GM19023 (cell line): ENCODE measurements around the gene WWTR1.

Experiments
- ATAC-seq: cut with Tn5 transposase; IDR thresholded peaks from one replicate; pipeline ENCODE4 v1.9.1; 2021; ENCODE audit warnings: mild to moderate bottlenecking, moderate library complexity; ENCODE audit not compliant: unreplicated experiment

The WWTR1 gene

DNA sequence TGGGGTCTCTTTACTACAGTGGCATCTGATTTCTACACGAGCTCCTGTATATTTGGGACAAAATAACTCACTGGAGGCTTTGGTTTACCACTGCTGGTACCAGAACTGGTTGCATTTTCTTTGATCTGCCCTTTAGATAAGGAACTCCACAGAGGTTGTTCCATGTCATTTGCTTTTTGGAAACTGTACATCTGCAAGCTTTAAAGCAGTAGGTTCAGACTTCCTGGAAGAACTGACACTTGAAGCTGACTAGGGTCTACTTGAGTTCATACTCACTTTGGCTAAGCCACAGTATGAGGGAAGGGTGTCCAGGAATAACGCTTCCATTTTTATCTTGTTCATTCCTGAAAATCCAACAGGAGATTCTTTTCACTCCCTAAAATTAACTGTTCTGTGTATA, 86.4 kb downstream of the WWTR1 start:
- no peak for ATAC-seq

DNA sequence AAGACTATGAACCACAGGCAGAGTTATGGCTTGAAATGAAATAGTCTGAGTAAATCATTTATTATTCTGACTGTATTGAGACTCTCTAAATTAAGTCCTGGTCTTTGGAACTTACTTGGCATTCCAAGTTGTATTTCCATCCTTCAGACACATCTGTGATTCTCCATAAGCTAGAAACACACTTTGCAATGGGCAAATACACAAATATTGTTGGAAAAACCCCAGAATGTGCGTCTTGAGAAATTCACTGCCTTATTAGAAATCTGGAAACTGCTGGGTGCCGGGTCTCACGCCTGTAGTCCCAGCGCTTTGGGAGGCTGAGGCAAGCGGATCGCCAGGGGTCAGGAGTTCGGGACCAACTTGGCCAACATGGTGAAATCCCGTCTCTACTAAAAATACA, 87.8 kb downstream of the WWTR1 start:
- ATAC-seq, result no peak

DNA sequence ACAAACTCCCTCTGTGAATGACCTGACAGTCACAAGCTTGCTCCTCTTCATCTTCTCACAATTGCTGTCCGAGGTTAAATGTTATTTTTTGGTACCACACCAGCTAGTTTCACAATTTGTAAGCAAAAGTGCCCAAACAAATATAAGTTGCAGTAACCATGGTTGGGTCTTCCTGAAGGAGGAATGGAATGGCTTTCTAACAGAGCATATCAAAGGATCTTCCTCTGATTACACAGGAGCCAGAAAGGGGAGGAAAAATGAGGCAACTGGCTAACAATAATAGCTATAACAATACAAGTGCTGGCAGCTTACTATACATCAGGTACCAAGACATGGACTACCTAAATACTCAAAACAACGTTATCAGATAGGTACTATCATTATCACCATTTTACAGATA, 90.4 kb downstream of the WWTR1 start:
- ATAC-seq, result no peak

DNA sequence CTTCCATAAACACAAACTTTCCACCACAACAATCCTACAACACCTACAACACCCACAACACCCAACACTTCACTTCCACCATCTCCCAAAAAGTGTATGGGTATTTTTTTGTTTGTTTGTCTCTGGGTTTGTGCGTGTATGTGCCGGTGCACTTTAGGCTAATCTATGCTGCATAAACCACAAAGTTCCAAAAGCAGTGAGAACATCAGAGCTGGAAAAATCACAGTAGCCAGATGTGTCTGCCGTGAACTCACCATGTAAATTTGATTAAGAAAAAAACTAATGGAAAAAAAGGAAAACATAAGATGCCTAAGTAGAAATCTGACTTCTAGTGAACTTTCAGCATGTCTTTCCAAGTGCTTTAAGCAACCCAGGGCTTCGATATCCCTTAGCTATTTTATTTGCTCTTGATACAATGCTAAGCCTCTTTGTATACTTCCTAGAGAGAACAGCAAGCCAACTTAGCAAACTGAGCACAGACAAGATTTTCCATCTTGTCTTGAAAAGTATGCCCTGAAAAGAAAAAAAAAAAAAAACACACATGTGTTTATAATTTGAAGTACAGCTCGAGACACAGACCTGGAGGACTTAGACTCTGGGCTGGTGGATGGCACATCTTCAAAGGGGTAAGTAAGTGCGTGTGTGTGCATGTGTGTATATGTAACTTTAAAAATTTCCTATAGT, 91.4 kb downstream of the WWTR1 start:
- ATAC-seq, result no peak

DNA sequence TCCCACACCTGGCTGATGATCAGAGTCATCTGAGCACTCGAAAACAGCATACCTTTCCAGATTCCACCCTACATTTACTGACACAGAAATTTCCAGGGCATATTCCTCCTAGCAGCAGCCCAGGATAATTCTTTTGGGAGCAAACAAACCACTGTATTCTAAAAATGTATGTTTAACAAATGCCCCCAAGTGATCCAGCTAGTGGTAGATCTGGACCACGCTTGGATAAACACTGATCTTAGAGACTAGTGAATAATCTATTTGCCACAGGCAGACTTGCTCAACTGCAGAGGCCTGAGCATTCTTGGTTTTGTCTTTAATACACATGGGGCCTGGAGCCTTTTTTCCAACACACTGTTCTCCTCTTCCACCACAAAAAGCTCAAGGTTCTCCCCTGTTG, 93.7 kb downstream of the WWTR1 start:
- no peak for ATAC-seq

DNA sequence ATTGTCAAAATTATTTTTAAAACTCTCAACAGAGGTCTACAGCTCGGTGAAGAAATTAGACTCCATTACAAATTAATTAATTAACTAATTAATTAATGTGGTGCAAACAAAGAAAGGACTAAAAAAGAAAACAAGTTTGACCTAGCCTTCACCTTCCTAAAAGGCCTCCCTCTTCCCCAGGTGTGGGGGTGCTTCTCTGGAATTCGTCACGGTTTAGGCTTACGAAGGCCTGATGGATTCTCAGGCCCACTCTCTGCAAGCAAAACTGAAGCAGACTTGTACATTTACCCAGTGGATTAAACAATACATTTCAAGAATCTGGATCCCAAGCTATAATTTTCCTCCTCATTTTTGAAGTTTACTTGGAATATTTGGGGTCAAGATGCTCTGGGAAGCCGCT, 94.7 kb downstream of the WWTR1 start:
- ATAC-seq, result no peak

DNA sequence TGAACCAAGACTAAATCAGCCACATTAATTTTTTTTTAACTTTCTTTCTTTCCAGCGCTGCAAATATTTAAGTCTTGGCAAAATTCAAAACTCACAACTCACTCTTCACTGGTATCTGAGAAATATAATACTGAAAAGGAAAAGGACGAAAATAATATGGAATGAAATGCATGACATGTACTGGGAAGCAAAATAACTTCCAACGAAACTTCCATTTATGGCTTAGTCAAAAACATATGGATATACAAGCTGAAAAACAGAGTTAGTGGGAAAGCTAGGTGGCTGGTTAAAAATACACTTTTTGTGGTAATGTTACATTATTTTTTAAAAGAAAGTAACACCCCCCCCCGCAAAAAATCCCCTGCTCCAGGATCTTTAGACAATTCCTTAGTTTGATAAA, 97.2 kb downstream of the WWTR1 start:
- no peak for ATAC-seq

DNA sequence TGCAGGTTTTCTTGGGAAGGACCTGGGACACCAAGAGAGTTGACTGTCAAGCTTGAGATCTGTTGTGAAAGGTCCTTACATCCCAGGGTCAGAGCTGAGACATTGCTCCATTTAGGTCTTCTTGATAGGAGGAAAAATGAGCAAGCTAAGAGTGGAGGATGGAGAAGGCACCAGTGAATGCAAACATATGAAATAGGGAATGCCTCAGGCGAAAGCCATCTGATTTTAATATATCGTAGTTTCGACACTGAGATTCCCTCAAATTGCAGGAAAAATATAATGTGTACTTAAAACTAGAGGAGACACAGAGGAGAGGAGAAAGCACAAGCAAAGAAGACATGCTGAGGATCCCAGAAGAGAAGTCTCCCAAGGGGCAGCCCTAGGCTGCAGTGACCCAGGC, 97.8 kb downstream of the WWTR1 start:
- no peak for ATAC-seq

DNA sequence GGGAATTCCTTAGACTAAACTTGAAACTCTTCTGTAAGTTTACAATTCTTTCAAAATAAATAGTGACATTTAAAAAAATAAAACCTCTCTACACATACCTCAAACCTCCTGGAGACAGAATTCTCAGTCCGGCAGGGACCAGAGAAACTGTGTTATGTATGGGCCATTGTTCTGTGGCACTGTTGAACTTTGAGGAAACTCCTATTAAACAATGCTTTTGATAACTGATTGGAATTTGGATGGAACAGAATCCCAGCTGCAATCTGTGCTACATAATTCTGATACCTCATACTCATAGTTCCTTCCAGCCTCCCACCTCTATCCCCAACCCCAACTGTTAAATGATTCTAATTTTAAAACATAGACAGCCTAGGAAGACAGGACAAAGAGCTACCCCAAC, 98.3 kb downstream of the WWTR1 start:
- no peak for ATAC-seq

DNA sequence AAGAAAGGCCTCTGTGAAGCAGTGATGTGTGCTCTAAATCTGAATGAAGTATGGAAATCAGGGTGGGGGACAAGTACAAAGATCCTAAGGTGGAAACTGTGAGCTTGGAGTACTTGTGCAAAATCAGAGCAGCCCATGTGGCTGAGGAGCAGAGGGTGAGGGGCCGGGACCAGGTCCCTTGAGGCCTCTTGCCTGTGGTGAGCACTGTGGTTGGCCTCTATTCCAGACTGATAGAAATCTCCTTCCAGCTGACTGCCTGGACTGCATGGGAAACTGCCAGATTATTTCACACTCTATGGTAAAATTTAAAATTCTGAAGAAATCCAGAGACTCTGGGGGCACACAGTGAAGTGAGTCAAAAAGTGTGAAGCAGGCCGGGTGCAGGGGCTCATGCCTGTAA, 101.9 kb downstream of the WWTR1 start:
- ATAC-seq, result no peak

DNA sequence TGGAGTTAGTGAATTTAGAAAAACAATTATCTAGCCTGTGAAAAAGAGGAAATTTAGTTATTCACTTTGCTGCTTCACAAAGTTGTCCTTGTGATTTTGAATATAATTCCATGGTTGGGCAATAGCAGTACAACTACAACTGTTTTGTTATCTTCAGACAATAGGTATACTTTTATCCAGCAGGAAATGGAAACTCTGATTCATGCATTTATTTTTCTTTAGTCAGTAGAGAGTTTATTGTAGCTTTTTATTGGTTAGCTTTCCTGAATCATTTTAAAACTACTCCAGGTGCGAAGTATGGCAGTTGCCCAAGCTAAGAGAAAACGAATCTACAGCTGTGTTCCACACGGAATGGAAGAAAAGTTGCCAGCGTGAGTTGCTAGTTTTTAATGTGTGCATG, 103.0 kb downstream of the WWTR1 start:
- no peak for ATAC-seq

DNA sequence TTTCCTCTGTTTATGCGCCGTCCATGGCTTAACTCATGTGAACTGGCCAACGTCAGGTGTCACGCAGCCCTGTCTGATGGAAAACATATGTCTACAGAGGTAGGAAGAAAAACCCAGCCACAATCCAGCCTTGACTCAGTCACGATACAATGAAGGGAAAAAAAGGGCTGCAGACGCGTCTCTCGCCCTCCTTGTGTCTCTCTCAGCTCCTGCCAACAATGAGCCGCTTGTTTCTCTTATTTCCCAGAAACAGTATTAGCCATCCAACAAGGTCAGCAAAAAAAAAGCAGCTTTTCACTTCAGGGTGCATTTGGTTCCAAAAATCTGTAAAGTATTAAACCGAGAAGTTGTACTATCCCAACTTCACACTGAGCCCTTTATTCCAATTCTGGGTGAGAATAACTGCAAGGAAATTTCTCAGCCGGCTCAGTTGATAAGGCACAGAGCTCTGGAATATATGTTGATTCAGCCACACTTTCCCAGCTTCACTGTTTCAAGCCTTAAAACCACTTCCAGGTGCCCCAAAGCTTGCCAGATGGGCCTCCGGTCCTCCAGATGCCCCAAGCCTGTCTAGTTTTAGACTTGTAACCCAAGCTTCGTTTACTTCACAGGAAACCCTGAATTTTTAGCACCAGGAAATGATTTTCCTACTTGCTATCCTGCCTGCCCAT, 103.9 kb downstream of the WWTR1 start:
- ATAC-seq, result no peak

DNA sequence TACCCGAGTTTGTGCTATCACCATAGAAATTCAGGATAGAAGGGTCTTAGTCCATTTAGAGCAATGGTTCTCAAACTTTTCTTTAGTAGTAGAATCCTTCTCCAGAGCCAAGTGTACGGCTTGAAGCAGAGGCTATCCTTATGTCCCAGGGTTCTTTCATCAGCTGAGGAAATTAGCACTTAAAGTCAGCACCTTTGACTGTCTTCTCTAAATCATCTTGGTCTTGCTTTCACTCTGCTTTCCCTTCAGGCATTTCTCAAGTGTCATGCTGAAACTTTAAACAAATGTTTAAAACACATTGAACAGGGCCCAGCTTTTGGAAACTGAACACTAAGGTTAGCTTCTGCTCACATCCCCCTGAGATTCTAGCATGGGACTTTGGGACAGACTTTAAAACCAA, 105.1 kb downstream of the WWTR1 start:
- ATAC-seq, result no peak

DNA sequence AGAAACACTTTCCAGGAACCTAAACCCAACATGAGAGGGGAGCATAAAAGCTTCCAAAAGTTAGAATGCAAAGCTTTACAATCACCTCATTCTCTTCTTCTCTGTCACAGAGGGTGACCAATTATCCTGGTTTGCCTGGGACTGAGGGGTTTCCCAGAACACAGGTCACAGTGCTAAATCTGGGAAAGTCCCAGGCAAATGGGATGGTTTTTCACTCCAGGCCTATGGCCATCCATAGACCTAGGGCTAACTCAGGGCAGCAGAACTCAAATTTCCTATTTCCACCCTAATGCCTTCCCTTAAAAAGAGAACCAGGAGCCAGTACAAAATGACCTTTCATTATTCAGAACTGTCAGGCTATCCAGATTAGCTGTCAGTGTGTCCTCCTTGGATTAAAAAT, 106.3 kb downstream of the WWTR1 start:
- ATAC-seq, result no peak

DNA sequence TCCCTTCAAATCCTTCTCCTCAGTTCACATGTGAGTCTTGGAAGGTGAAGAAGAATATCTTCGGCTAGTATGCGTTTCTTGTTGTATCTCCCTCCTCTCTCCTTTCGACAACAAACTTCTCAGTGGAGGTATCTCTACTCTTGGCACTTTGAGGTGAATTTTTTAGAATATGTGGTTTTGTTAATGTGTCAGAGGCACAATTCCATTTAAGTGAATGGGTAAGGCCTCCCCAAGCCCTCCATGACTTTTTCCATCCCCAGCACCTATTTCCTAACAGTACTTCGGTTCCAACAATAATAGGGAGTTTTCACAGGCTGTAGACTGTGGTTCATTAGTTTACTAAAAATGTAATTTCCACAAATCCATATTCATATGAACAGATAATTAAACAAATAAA, 109.2 kb downstream of the WWTR1 start:
- ATAC-seq, result no peak

DNA sequence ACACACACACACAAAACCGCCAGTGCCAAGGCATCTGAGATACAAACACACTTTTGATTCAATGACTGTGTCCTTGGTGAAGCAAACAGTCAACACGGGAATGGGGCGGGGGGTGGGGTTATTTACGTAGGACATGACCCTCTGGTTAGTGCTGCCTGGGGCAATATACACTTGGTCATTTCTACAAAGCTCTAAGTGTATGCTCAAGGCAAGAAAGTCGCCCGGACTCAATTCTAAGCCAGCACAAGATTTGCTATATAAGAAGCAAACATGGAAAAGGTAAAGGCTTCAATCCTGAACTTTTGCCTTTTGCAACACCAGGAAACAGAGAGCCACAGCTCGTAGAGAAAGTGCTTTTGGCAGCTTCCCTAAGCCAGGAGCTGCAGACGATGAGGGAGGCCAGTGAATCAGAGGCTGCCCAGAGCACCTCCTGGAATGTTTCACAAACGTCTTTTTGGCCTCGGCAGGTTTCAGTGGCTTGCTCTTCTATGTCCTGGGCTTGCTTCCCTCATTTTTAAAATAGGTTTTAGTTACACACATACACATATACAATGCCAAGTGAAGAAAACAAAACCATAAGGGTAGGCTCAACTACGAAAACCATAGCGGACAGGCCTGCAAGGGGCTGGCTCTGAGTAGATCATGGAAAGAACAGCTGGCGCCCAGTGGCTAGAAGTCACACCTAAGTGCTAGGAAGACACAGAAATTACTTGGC, 109.7 kb downstream of the WWTR1 start:
- no peak for ATAC-seq

DNA sequence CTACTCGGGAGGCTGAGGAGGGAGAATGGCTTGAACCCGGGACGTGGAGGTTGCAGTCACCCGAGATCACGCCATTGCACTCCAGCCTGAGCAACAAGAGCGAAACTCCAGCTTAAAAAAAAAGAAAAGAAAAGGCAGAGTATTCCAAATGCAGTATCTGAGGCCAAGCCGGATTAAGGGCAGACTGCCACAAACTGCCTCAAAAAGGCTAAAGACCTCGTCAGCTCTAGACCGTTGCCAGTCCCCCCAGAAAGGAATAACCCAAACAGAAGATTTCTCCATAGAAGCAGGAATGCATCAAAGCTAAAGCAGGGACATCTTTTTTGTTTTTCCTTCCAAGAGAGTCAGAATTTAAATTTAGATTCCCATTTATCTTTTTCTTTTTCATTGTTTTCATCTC, 110.4 kb downstream of the WWTR1 start:
- no peak for ATAC-seq

DNA sequence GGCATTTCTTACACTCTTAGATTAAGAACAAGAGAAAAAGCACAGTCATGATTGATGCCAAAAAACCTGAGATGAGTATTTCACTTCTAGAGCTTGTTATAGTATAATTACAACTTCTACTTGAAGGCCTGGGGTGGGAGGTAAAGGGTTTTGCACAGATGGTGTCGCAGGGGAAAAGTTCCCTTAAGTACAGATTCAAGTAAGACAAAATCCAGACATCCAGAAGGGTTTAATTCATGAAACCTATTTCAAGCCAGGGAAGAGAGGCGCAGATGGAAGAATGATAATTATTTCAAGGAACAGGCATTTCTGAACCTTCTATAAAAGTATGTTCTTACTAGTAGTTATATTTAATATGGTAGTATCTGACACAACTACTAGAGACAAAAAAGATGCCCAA, 112.8 kb downstream of the WWTR1 start:
- ATAC-seq, result no peak

DNA sequence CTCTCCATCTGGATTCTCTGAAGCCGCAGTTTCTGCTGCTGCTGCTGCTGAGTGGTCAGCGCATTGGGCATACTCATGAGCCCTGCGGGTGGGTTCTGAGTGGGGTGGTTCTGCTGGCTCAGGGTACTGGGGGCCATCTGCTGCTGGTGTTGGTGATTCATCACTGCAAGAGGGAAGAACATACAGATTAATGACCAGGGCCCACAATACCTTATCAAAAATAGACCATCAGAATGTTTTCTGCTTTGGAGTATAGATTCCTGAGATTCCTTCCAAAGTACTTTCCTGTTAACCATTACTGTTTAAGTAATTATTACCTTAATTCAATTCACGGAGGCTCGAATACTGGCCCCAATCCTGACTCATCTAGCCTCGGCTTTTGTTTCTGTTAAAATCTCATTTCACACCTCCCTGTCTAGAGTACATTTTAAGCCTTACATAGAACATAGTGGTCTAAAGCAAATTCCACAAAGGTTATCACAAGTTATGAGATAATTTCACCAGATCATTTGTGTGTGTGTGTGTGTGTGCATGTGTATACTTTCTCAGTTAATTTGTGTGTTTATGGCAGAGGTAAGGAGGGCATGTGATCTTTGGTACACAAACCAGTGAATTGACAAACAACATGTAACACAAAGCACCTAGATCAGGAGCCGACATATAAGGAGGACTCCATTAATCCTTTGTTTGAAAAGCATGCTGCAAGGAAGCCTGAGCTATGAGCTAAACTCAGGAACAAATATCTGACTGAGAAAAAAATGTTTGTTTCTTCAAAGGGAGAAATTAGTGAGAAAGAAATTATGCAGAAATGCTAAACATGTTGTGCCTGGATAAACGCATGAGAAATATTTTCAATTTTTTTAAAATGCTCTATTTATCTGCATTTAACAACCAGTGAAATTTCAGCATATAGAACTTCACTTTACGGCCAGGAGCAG, 115.2 kb downstream of the WWTR1 start:
- no peak for ATAC-seq

DNA sequence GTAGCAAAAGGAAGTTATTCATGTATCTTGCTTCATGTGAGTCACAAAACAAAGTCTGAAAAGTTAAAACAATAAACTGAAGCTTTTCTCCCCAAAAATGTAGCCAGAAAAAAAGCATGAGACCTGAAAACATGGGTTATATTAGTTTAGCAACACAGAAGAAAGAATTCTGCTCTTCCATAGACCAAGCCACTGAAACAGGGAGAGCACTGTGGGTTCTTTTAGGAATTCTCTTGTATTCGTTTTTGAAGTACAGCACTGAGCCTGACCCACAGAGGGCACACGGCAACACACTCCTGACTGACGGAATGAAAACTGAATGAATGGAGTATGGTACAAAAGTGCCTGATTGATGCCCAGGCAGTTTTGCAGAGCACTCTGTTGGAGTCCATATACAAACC, 116.7 kb downstream of the WWTR1 start:
- no peak for ATAC-seq

DNA sequence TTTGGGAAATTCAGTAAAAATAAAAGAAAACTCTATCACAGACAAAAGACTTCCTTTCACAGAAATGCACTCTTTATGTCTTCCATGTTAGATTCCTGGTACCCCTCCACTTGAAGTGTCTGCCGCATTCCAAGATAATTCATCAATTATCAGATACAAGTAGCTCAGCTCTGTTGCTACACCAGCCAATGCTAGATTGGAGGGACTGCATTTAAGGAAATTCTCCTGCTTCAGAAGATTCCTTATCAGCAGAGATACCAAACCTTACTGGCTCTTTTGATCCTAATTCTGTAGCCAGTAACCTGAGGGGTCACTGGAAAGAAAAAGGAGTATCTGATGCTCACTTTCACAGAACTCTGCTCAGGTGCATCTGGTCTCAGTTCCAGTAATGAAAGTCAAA, 119.5 kb downstream of the WWTR1 start:
- ATAC-seq, result no peak
